Vagina (tissue), 2 donors: Measurements from ENCODE around the gene HACD2. TPM values are rescaled to one million over a fixed set of nuclear protein-coding genes. Genes with fewer than 3 reads are reported as not detected.

Source experiments
- DNase-seq, 2 donors: peaks; one replicate each; pipeline ENCODE4 v3.0.0-alpha.2; 2017; ENCODE audit errors: extremely low spot score in 2 of 2
- H3K27ac ChIP-seq: fragments of 200-600 bp; sonication (generic); one replicate; pipeline ENCODE4 v1.5.1; 2019
- H3K27me3 ChIP-seq: fragments of 200-600 bp; sonication (generic); one replicate; pipeline ENCODE4 v1.5.1; 2019
- H3K36me3 ChIP-seq, 2 donors: fragments of 200-600 bp; sonication (generic); one replicate each; pipeline ENCODE4 v1.5.1; 2017 to 2019
- H3K4me1 ChIP-seq: fragments of 200-600 bp; sonication (generic); one replicate; pipeline ENCODE4 v1.5.1; 2019
- H3K4me3 ChIP-seq, 2 donors: fragments of 200-600 bp; sonication (generic); 1 replicate in 1 of 2; 2 replicates in 1 of 2; pipeline ENCODE4 v1.5.1; 2016 to 2019
- H3K9me3 ChIP-seq: fragments of 200-600 bp; sonication (generic); one replicate; pipeline ENCODE4 v1.5.1; 2019
- POLR2A ChIP-seq, 2 donors: fragments of 450-650 bp; IDR thresholded peaks; one replicate each; pipeline ENCODE4 v1.6.1; 2017; ENCODE audit warnings: antibody characterized with exemption in 2 of 2, mild to moderate bottlenecking in 2 of 2, moderate library complexity in 2 of 2
- POLR2AphosphoS5 ChIP-seq, 2 donors: sonication (generic); formaldehyde crosslinking; IDR thresholded peaks; one replicate each; pipeline ENCODE4 v1.9.0; 2017; ENCODE audit warnings: antibody characterized with exemption in 2 of 2, mild to moderate bottlenecking in 2 of 2, low read depth in 1 of 2; ENCODE audit not compliant: insufficient read depth in 1 of 2
- intact Hi-C: fragments of 100-400 bp; cut with DNase I; formaldehyde crosslinking; loops from one replicate; pipeline ENCODE4 v1.15.1; 2023
- total RNA-seq: library from RNA; depleted of rRNA; stranded (reverse); fragments of >200 nt; gene quantifications from one replicate; pipeline ENCODE4 v1.2.3, GENCODE V29; 2016
- TF ChIP-seq, protein P1 (sequence below), 3 experiments: fragments of 450-650 bp in 2 of 3; fragments of 200-600 bp in 1 of 3; sonication (generic) in 1 of 3; IDR thresholded peaks; one replicate each; pipeline ENCODE4 v1.5.1; 2017 to 2019; ENCODE audit warnings: antibody characterized with exemption in 3 of 3, mild to moderate bottlenecking in 2 of 3, moderate library complexity in 2 of 3

The HACD2 gene
- total RNA-seq, 1 donor from 2014 or later, result 26.3 TPM

DNA sequence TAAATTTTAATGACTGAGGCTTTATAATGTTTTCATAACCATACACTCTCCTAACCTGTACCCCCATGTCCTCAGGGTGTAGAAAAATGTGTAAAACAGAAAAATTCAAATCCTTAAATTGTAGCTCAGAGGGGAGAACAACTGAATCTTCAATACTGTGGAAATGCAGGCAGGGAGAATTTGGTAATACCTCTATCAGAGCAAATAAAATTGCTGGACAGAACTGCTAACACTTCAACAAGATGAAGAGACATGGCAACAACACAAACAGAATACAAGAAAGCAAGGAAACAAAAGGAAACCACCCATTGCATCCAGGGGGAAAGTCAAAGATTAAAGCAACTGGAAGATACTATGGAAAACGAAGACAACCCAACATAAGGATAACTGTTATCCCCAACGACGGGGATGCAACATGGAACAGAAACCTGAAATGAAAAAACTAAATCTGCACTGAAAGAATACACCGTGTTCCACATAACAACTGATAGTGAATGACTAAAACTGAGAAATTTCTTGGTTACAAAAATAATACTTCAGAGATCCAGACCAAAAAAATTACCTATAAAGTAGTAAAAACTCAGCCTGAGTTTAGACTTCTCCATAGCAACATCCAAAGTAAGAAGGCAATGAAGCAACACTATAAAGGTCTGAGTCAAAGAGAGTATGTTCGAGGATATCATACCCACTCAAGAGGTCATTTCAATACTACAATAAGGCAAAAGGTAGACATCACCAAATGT lies 48.5 kb downstream of the HACD2 start:
- H3K36me3 ChIP-seq, result no peaks in the 10 kb centered on the region
- DNase-seq, result no peak
- intact Hi-C loops, result no loop called here
- no peak overlapping the region for H3K27ac ChIP-seq
- no peaks in the 10 kb centered on the region for H3K9me3 ChIP-seq
- TF ChIP-seq POLR2A (IDR thresholded peaks at IDR 0.05) (no peak), POLR2AphosphoS5 (IDR thresholded peaks at IDR 0.05; ENCODE audit: insufficient read depth in 1 of 2, low read depth in 1 of 2) (no peak)
- TF ChIP-seq, protein P1, sequence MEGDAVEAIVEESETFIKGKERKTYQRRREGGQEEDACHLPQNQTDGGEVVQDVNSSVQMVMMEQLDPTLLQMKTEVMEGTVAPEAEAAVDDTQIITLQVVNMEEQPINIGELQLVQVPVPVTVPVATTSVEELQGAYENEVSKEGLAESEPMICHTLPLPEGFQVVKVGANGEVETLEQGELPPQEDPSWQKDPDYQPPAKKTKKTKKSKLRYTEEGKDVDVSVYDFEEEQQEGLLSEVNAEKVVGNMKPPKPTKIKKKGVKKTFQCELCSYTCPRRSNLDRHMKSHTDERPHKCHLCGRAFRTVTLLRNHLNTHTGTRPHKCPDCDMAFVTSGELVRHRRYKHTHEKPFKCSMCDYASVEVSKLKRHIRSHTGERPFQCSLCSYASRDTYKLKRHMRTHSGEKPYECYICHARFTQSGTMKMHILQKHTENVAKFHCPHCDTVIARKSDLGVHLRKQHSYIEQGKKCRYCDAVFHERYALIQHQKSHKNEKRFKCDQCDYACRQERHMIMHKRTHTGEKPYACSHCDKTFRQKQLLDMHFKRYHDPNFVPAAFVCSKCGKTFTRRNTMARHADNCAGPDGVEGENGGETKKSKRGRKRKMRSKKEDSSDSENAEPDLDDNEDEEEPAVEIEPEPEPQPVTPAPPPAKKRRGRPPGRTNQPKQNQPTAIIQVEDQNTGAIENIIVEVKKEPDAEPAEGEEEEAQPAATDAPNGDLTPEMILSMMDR (IDR thresholded peaks at IDR 0.05), result no peak
- no peaks in the 10 kb centered on the region for H3K27me3 ChIP-seq
- H3K4me3 ChIP-seq, result no peak overlapping the region
- no peaks in the 10 kb centered on the region for H3K4me1 ChIP-seq

- Histone ChIP-seq H3K4me1 (no peaks in the 10 kb centered on the region), H3K27ac (no peak overlapping the region), H3K9me3 (no peaks in the 10 kb centered on the region), H3K27me3 (no peaks in the 10 kb centered on the region), H3K4me3 (no peak overlapping the region), H3K36me3 (no peaks in the 10 kb centered on the region)
- intact Hi-C loops, result no loop called here
- TF ChIP-seq POLR2A (IDR thresholded peaks at IDR 0.05), result no peak
- no peak for DNase-seq
These were observed 49.3 kb downstream of the HACD2 start for GRCh38 chr3:123535580-123535979.

DNA sequence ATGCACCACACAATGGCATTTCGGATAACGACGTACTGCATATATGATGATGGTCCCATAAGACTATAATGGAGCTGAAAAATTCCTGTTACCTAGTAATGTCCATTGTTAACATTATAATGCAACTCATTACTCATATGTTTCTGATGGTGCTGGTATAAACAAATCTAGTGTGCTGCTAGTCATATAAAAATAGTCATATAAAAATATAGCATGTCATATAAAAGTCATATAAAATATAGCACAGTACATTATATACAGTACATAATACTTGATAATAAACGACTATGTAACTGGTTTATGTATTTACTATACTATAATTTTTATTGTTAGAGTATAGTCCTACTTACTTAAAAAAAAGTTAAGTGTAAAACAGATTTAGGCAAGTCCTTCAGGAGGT lies 50.6 kb downstream of the HACD2 start:
- Histone ChIP-seq H3K27ac (no peak overlapping the region), H3K4me1 (no peaks in the 10 kb centered on the region), H3K36me3 (no peaks in the 10 kb centered on the region), H3K9me3 (no peaks in the 10 kb centered on the region), H3K27me3 (no peaks in the 10 kb centered on the region), H3K4me3 (no peak overlapping the region)
- TF ChIP-seq POLR2AphosphoS5 (IDR thresholded peaks at IDR 0.05; ENCODE audit: insufficient read depth in 1 of 2, low read depth in 1 of 2), result no peak
- TF ChIP-seq POLR2A (IDR thresholded peaks at IDR 0.05), result no peak
- TF ChIP-seq, protein P1 (IDR thresholded peaks at IDR 0.05), result no peak
- no peak for DNase-seq
- intact Hi-C loops, result no loop called here

DNA sequence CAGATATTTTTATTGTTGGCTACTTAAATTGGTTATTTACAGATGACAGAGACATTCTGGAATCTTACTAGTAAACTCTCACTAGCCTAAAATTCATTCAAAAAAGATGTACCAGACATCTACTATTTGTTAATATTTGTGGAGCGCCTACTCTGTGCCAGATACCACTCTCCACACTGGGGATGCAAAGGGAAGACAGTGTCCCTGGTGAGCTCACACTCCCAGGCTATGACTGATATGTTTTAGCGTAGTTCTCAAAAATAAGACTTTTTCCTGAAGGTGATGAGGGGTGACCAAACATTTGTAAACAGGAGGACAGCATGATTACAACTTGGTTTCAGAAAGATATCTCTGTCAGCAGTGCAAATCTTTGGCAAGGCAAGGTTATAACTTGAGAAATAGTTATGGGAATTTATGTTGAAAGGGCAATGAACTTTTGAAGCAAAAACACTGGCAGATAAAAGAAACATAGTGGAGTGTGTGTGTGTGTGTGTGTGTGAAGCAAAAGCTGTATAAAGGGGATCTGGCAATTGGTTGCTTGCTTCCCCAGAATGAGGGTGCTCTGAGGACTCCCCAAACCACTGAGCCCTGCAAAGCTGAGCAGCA lies 51.2 kb downstream of the HACD2 start:
- intact Hi-C loops, result no loop called here
- no peak overlapping the region for H3K27ac ChIP-seq
- no peaks in the 10 kb centered on the region for H3K4me1 ChIP-seq
- no peaks in the 10 kb centered on the region for H3K27me3 ChIP-seq
- no peaks in the 10 kb centered on the region for H3K36me3 ChIP-seq
- TF ChIP-seq POLR2AphosphoS5 (IDR thresholded peaks at IDR 0.05; ENCODE audit: insufficient read depth in 1 of 2, low read depth in 1 of 2) (no peak), POLR2A (IDR thresholded peaks at IDR 0.05) (no peak)
- TF ChIP-seq, protein P1 (IDR thresholded peaks at IDR 0.05), result no peak
- no peak for DNase-seq
- no peaks in the 10 kb centered on the region for H3K9me3 ChIP-seq
- H3K4me3 ChIP-seq, result no peak overlapping the region

- H3K4me3 ChIP-seq, result no peak overlapping the region
- H3K27me3 ChIP-seq, result no peaks in the 10 kb centered on the region
- no peaks in the 10 kb centered on the region for H3K9me3 ChIP-seq
- peaks cover 0 to 21% of the 10 kb centered on the region in 2 donors for H3K36me3 ChIP-seq
- intact Hi-C loops, result no loop called here
- H3K4me1 ChIP-seq, result no peaks in the 10 kb centered on the region
- no peak for TF ChIP-seq POLR2A (IDR thresholded peaks at IDR 0.05)
- no peak for TF ChIP-seq POLR2AphosphoS5 (IDR thresholded peaks at IDR 0.05; ENCODE audit: insufficient read depth in 1 of 2, low read depth in 1 of 2)
- TF ChIP-seq, protein P1 (IDR thresholded peaks at IDR 0.05), result no peak
- no peak overlapping the region for H3K27ac ChIP-seq
- DNase-seq, result no peak
These were observed 56.7 kb downstream of the HACD2 start for GRCh38 chr3:123528130-123528529.
